ENCODE measurements around the gene USP21. TPM values are rescaled to one million over a fixed set of nuclear protein-coding genes. Genes with fewer than 3 reads are reported as not detected.

Gene USP21
- total and polyA plus RNA-seq, 3 donors from 2014 or later, result 45.6 to 51.2 (median 49.5) TPM

DNA sequence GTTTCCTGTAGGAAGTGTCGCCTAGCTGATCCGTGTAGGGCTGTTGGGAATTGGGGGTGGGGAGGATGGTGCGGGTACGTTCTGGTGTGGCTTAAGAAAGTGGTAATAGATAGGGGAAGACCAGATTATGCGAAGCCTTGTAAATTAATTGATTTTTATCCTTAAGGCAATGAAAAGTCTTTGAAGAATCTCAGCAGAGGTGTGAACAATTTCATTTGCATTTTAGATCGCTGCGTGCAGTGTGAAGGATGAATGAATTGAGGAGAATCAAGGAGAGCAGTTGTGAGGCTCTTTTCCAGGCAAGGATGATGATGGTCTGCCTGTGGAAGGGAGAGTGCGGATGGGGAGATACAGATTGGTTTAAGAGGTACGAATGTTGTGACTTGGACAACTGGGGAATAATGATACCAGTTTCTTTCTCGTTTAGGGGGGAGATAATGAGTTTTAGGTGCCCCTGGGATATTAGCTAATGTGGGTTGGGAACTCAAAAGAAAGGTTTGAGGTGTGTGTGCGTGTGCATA lies 26.0 kb upstream of the USP21 start:
- Histone ChIP-seq H3K27ac (peak overlapping the region; percentile 88 to 98), H3K9me3 (no peaks in the 10 kb centered on the region), H3K4me3 (peak overlapping the region; percentile 85 to 89), H3K36me3 (ENCODE audit: low read depth, missing control alignments) (no peaks in the 10 kb centered on the region), H3K27me3 (no peaks in the 10 kb centered on the region), H3K4me1 (peaks cover 24% of the 10 kb centered on the region)
- intact Hi-C loops (cut with DNase I; ENCODE audit: low total_unique reads), result no loop called here
- TF ChIP-seq POLR2A (IDR thresholded peaks at IDR 0.05), result no peak
- TF ChIP-seq, protein P1, sequence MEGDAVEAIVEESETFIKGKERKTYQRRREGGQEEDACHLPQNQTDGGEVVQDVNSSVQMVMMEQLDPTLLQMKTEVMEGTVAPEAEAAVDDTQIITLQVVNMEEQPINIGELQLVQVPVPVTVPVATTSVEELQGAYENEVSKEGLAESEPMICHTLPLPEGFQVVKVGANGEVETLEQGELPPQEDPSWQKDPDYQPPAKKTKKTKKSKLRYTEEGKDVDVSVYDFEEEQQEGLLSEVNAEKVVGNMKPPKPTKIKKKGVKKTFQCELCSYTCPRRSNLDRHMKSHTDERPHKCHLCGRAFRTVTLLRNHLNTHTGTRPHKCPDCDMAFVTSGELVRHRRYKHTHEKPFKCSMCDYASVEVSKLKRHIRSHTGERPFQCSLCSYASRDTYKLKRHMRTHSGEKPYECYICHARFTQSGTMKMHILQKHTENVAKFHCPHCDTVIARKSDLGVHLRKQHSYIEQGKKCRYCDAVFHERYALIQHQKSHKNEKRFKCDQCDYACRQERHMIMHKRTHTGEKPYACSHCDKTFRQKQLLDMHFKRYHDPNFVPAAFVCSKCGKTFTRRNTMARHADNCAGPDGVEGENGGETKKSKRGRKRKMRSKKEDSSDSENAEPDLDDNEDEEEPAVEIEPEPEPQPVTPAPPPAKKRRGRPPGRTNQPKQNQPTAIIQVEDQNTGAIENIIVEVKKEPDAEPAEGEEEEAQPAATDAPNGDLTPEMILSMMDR (IDR thresholded peaks at IDR 0.05), result no peak
- no peak for DNase-seq
- WGBS, 2 donors, result 3 to 4% methylated on average over 11 of the region's 11 CpGs

DNA sequence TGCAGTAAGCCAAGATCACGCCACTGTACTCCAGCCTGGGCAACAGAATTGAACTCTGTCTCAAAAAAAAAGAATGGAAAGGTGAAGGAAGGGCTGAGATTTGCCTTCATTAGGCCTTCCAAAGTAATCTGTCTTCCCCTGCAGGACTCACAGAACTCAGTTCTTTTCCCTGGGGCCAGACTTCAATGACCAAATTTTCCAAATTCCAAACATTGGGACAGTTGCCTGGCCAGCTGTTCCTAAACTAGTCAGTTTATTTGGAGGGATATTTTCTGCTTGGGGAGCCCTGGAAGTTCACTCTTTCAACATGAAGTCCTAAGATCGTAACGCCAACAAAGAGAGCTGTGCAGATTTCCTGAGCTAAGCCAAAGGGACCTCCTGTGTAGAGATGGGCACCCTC lies 21.4 kb upstream of the USP21 start:
- Histone ChIP-seq H3K9me3 (no peaks in the 10 kb centered on the region), H3K4me1 (peaks cover 20% of the 10 kb centered on the region), H3K4me3 (no peak overlapping the region), H3K27ac (peak overlapping the region in 1 of 2 donors; percentile 28), H3K36me3 (ENCODE audit: low read depth, missing control alignments) (no peaks in the 10 kb centered on the region), H3K27me3 (no peaks in the 10 kb centered on the region)
- 57 to 65% methylated on average over 3 of the region's 3 CpGs for WGBS, 2 donors
- intact Hi-C loops (cut with DNase I; ENCODE audit: low total_unique reads), result no loop called here
- DNase-seq, result no peak
- TF ChIP-seq, protein P1 (IDR thresholded peaks at IDR 0.05), result no peak
- TF ChIP-seq POLR2A (IDR thresholded peaks at IDR 0.05), result no peak

DNA sequence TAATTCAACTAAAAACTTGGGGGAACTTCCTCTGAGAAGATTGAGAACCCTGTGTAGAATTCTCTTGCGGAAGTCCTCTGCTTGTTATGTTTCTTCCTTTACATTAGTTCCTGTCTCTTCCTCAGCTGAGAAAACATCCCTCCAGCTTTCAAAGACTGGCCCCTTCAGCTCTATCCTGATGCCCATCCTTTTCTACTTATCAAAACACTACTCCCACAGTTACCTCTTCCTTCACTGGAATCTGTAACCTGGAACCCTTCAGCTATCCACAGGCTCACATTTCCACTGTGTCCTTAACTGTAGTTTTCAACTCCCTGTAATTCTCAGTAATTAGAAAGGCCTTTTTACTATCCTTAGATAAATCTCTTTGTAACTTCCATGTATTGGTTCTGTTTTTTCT lies 20.9 kb upstream of the USP21 start:
- intact Hi-C loops (cut with DNase I; ENCODE audit: low total_unique reads), result no loop called here
- 61 to 72% methylated on average over 1 of the region's 1 CpG for WGBS, 2 donors
- no peaks in the 10 kb centered on the region for H3K27me3 ChIP-seq
- H3K4me1 ChIP-seq, result peaks cover 20% of the 10 kb centered on the region
- H3K4me3 ChIP-seq, result no peak overlapping the region
- H3K27ac ChIP-seq, result peak overlapping the region in 1 of 2 donors; percentile 28
- no peaks in the 10 kb centered on the region for H3K36me3 ChIP-seq (ENCODE audit: low read depth, missing control alignments)
- H3K9me3 ChIP-seq, result no peaks in the 10 kb centered on the region
- DNase-seq, result no peak
- TF ChIP-seq, protein P1 (IDR thresholded peaks at IDR 0.05), result no peak
- TF ChIP-seq POLR2A (IDR thresholded peaks at IDR 0.05), result no peak

DNA sequence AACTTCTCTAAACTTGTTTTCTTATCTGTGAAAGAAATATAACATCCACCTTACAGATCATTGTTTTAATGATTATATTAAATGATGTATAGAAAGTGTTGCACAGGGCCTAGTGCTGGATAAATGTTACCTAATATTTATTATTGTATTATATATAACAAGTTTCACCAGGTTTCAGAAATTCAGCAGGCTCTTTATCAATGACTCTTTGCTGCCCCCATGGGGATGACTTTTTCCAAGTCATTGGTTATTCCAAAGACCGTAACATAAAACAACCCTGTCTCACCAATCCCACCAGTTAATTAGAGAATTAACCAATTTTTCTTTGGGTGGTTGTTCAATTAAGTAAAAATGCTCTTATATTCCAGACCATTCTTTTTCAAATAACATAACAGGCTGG lies 19.5 kb upstream of the USP21 start:
- no peaks in the 10 kb centered on the region for H3K36me3 ChIP-seq (ENCODE audit: low read depth, missing control alignments)
- no peaks in the 10 kb centered on the region for H3K9me3 ChIP-seq
- no peak overlapping the region for H3K4me3 ChIP-seq
- WGBS, 2 donors, result 40 to 42% methylated on average over 1 of the region's 1 CpG
- H3K27ac ChIP-seq, result no peak overlapping the region
- DNase-seq, result peak; percentile 65
- intact Hi-C loops (cut with DNase I; ENCODE audit: low total_unique reads), result no loop called here
- TF ChIP-seq, protein P1 (IDR thresholded peaks at IDR 0.05), result peak; percentile 20 to 41 (median 30)
- TF ChIP-seq POLR2A (IDR thresholded peaks at IDR 0.05), result no peak
- H3K4me1 ChIP-seq, result peaks cover 10% of the 10 kb centered on the region
- no peaks in the 10 kb centered on the region for H3K27me3 ChIP-seq

DNA sequence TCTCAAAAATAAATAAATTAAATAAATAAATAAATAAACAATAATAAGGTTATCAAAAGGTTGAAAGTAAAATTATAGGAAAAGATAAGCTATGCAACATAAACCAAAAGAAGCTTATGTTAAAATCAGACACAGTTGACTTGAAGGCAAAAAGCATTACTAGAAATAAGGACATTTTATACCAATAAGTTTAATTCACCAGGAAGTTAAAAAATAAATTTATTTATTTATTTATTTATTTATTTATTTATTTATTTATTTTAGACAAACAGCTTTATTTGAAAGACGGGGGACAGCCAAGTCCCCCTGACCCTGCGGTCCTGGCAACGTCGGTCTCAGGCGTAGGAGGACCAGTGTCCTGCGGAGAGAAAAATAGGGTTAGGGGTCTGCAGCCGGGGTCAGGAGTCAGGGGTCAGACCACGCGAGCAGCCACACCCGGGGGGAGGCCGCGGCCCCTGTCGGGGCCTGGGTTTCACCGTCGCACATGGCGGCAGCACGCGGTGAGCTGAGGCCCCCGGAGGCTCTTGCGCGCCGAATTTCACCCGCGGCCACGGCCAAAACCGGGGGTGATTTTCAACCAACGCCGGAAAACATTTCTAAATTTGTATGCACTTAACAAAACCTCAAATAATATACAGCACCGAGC lies 18.4 kb upstream of the USP21 start:
- peaks cover 10% of the 10 kb centered on the region for H3K4me1 ChIP-seq
- DNase-seq, result no peak
- no peaks in the 10 kb centered on the region for H3K27me3 ChIP-seq
- no peak overlapping the region for H3K27ac ChIP-seq
- WGBS, 2 donors, result 73 to 76% methylated on average over 29 of the region's 29 CpGs
- no peak overlapping the region for H3K4me3 ChIP-seq
- H3K36me3 ChIP-seq (ENCODE audit: low read depth, missing control alignments), result no peaks in the 10 kb centered on the region
- no peak for TF ChIP-seq POLR2A (IDR thresholded peaks at IDR 0.05)
- TF ChIP-seq, protein P1 (IDR thresholded peaks at IDR 0.05), result no peak
- H3K9me3 ChIP-seq, result no peaks in the 10 kb centered on the region
- intact Hi-C loops (cut with DNase I; ENCODE audit: low total_unique reads), result no loop called here
